Body of pancreas (tissue), 4 donors: ENCODE results near the gene BCL11B. TPM values are rescaled to one million over a fixed set of nuclear protein-coding genes. Genes with fewer than 3 reads are reported as not detected.

Experiments
- ATAC-seq: fragments of 150-250 bp; one replicate; pipeline ENCODE4 v1.9.1; 2016
- DNase-seq, 4 donors: peaks; one replicate each; pipeline ENCODE4 v3.0.0-alpha.2; 2019
- H3K27ac ChIP-seq, 4 donors: fragments of 200-600 bp; sonication (generic); 1 replicate in 3 of 4; 2 replicates in 1 of 4; pipeline versions ENCODE4 v1.5.1 to v1.6.1; 2016 to 2019; ENCODE audit warnings: mild to moderate bottlenecking in 1 of 4, mixed read lengths in 1 of 4, moderate library complexity in 1 of 4
- H3K27me3 ChIP-seq, 2 donors: fragments of 200-600 bp; sonication (generic); one replicate each; pipeline ENCODE4 v1.6.0; 2016; ENCODE audit warnings: mild to moderate bottlenecking in 1 of 2
- H3K36me3 ChIP-seq, 2 donors: fragments of 200-600 bp; sonication (generic); replicated peaks in 1 of 2; 2 replicates each; pipeline ENCODE4 v1.5.1; 2016; ENCODE audit warnings: low read depth in 2 of 2; ENCODE audit not compliant: insufficient read depth in 1 of 2
- H3K4me1 ChIP-seq: fragments of 200-600 bp; sonication (generic); one replicate; pipeline ENCODE4 v1.6.0; 2016
- H3K4me3 ChIP-seq, 2 donors: fragments of 200-600 bp; sonication (generic); 1 replicate in 1 of 2; 2 replicates in 1 of 2; pipeline ENCODE4 v1.5.1; 2016 to 2019
- H3K9me3 ChIP-seq, 3 donors: fragments of 200-600 bp; sonication (generic); 1 replicate in 2 of 3; 2 replicates in 1 of 3; pipeline ENCODE4 v1.5.1; 2016
- CTCF ChIP-seq, 7 experiments: fragments of 450-650 bp in 4 of 7; fragments of 200-600 bp in 3 of 7; sonication (generic) in 3 of 7; IDR thresholded peaks; one replicate each; pipeline ENCODE4 v1.5.1; 2016 to 2019; ENCODE audit warnings: antibody characterized with exemption in 7 of 7
- POLR2A ChIP-seq, 3 donors: fragments of 450-650 bp; IDR thresholded peaks; one replicate each; pipeline ENCODE4 v1.6.1; 2016; ENCODE audit warnings: antibody characterized with exemption in 3 of 3, mild to moderate bottlenecking in 2 of 3
- WGBS, 2 donors: methylation state at CpG; one replicate each; pipeline ENCODE4 v1.1.5; 2017; 5-methylcytosine and 5-hydroxymethylcytosine counted together
- intact Hi-C: fragments of 100-400 bp; cut with DNase I; formaldehyde crosslinking; loops from one replicate; pipeline ENCODE4 v1.15.1; 2023
- total RNA-seq, 2 donors: library from RNA; depleted of rRNA; stranded (reverse); fragments of >200 nt; gene quantifications; one replicate each; pipeline ENCODE4 v1.1.0, GENCODE V29; 2016

Gene BCL11B
- total RNA-seq, 2 donors from 2014 or later: 0.78 TPM; not detected in 1

DNA sequence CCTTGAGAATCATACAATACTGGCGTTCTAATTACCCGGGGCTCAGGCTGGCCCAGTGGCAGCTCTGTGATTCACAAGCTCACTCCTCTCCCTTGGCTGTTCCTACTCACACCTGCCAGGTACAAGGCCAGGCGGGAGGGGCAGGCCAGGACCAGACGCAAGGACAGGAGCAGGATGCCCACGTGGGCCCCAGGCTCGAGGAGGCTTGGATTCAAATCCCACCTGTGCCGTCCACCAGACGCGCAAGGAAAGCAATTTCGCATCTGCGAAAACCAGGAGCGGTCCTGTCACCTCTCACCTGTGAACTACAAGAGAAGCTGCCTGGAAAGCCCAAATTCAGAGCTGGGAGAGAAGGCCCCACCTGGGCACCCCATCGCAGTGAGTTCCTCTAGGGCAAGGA, 50.6 kb downstream of the BCL11B start:
- ATAC-seq (no peak), DNase-seq (no peak)
- no peaks in the 10 kb centered on the region for H3K27me3 ChIP-seq
- H3K27ac ChIP-seq: no peak overlapping the region
- intact Hi-C loops: no loop called here
- no peaks in the 10 kb centered on the region for H3K36me3 ChIP-seq
- no peak for TF ChIP-seq CTCF (IDR thresholded peaks at IDR 0.05)
- no peak for TF ChIP-seq POLR2A (IDR thresholded peaks at IDR 0.05)
- H3K9me3 ChIP-seq: no peaks in the 10 kb centered on the region
- H3K4me3 ChIP-seq: no peak overlapping the region
- WGBS, 2 donors: 70 to 82% methylated on average over 13 of the region's 13 CpGs
- peaks cover 4% of the 10 kb centered on the region for H3K4me1 ChIP-seq

DNA sequence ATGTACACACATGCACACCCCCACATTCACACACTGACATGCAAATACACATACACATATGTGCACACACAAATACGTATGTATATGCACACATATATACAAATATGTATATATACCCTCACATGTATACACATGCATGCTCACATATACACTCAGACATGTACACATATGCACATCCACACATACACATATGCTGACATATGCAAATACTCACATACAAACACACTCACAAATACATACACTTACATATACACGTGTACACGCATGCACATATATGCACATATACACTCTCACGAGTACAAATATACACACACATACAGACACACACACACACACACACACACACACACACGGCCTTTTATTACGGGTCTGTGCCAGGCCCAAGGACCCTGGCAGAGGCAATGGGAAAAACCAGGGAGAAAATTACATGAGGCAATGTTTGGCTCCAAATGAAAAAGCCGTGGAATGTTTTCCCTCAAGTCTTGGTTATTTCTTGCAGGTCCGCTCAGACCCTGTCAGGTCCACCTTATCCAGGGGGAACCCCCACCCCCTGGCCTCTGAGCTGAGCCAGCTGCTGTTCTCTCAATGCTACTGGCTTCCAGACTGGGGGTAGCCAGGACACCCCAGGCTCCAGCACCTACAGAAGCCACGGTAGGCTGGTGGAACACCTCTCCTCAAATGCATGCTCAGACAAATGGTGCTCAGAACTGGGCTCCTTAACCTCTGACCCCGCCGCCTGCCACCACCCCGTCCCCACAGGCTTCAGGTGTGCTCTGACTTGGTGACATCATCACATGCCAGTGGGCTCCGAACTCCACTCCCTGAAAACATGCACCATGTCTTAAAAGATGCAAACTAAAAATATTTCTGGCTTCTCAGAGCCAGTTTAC, 54.7 kb downstream of the BCL11B start:
- Histone ChIP-seq H3K36me3 (no peaks in the 10 kb centered on the region), H3K27me3 (no peaks in the 10 kb centered on the region), H3K4me1 (no peaks in the 10 kb centered on the region), H3K27ac (no peak overlapping the region), H3K4me3 (no peak overlapping the region), H3K9me3 (no peaks in the 10 kb centered on the region)
- ATAC-seq: no peak
- no peak for DNase-seq
- intact Hi-C loops: no loop called here
- TF ChIP-seq CTCF (IDR thresholded peaks at IDR 0.05) (no peak), POLR2A (IDR thresholded peaks at IDR 0.05) (no peak)
- 72 to 78% methylated on average over 13 of the region's 13 CpGs for WGBS, 2 donors

DNA sequence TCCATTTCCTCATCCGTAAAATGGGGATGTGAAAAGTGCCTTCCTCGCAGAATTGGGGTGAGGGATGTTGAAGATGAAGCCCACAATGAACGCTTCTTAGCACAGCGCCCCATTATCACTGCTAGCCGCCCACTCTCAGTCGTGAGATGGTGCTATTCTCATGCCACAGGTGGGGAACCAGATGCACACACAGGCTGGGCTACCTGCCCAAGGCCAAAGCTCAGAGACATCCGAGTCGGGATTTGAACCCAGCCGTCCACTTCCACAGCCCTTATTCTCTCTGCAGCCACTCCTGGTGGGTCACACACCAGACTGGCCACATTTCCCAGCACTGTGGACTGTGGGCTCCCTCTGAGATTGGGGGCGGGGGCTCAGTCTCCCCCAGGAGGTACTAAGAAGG, 55.8 kb downstream of the BCL11B start:
- WGBS, 2 donors: 68 to 74% methylated on average over 10 of the region's 10 CpGs
- Histone ChIP-seq H3K9me3 (no peaks in the 10 kb centered on the region), H3K36me3 (no peaks in the 10 kb centered on the region), H3K4me3 (no peak overlapping the region), H3K27ac (no peak overlapping the region), H3K27me3 (no peaks in the 10 kb centered on the region), H3K4me1 (no peaks in the 10 kb centered on the region)
- TF ChIP-seq CTCF (IDR thresholded peaks at IDR 0.05) (no peak), POLR2A (IDR thresholded peaks at IDR 0.05) (no peak)
- ATAC-seq: no peak
- intact Hi-C loops: no loop called here
- no peak for DNase-seq

- no peaks in the 10 kb centered on the region for H3K4me1 ChIP-seq
- DNase-seq (no peak), ATAC-seq (no peak)
- TF ChIP-seq CTCF (IDR thresholded peaks at IDR 0.05) (no peak), POLR2A (IDR thresholded peaks at IDR 0.05) (no peak)
- H3K4me3 ChIP-seq: no peak overlapping the region
- intact Hi-C loops: no loop called here
- H3K27me3 ChIP-seq: no peaks in the 10 kb centered on the region
- 52 to 68% methylated on average over 16 of the region's 16 CpGs for WGBS, 2 donors
- H3K36me3 ChIP-seq: no peaks in the 10 kb centered on the region
- no peak overlapping the region for H3K27ac ChIP-seq
- H3K9me3 ChIP-seq: no peaks in the 10 kb centered on the region
These were observed 56.7 kb downstream of the BCL11B start for GRCh38 chr14:99215277-99215676.

GRCh38 chr14:99214701-99215100, 57.3 kb downstream of the BCL11B start:
- intact Hi-C loops: no loop called here
- Histone ChIP-seq H3K4me1 (no peaks in the 10 kb centered on the region), H3K27me3 (no peaks in the 10 kb centered on the region), H3K27ac (no peak overlapping the region), H3K4me3 (no peak overlapping the region), H3K36me3 (no peaks in the 10 kb centered on the region), H3K9me3 (no peaks in the 10 kb centered on the region)
- DNase-seq: no peak
- ATAC-seq: no peak
- WGBS, 2 donors: 55 to 62% methylated on average over 7 of the region's 7 CpGs
- no peak for TF ChIP-seq POLR2A (IDR thresholded peaks at IDR 0.05)
